AG09309 (cell line): ENCODE measurements around the gene PIK3C2A.
A peak's percentile ranks its signal among the peaks of the same experiment; 100 is the strongest.

Experiments
- DNase-seq: peaks from one replicate; pipeline ENCODE4 v3.0.0-alpha.2; 2010; ENCODE audit warnings: low read depth
- H3K4me3 ChIP-seq: 2 replicates; pipeline ENCODE4 v1.5.1; 2011; ENCODE audit warnings: mild to moderate bottlenecking, low read depth, low read length, moderate library complexity; ENCODE audit not compliant: control insufficient read depth
- TF ChIP-seq, protein P1 (sequence below): IDR thresholded peaks from 2 replicates; pipeline ENCODE4 v1.5.1; 2011; ENCODE audit warnings: mild to moderate bottlenecking, low read depth, low read length, inconsistent platforms; ENCODE audit not compliant: insufficient read depth, control insufficient read depth; ENCODE audit errors: missing control alignments

Gene PIK3C2A, protein sequence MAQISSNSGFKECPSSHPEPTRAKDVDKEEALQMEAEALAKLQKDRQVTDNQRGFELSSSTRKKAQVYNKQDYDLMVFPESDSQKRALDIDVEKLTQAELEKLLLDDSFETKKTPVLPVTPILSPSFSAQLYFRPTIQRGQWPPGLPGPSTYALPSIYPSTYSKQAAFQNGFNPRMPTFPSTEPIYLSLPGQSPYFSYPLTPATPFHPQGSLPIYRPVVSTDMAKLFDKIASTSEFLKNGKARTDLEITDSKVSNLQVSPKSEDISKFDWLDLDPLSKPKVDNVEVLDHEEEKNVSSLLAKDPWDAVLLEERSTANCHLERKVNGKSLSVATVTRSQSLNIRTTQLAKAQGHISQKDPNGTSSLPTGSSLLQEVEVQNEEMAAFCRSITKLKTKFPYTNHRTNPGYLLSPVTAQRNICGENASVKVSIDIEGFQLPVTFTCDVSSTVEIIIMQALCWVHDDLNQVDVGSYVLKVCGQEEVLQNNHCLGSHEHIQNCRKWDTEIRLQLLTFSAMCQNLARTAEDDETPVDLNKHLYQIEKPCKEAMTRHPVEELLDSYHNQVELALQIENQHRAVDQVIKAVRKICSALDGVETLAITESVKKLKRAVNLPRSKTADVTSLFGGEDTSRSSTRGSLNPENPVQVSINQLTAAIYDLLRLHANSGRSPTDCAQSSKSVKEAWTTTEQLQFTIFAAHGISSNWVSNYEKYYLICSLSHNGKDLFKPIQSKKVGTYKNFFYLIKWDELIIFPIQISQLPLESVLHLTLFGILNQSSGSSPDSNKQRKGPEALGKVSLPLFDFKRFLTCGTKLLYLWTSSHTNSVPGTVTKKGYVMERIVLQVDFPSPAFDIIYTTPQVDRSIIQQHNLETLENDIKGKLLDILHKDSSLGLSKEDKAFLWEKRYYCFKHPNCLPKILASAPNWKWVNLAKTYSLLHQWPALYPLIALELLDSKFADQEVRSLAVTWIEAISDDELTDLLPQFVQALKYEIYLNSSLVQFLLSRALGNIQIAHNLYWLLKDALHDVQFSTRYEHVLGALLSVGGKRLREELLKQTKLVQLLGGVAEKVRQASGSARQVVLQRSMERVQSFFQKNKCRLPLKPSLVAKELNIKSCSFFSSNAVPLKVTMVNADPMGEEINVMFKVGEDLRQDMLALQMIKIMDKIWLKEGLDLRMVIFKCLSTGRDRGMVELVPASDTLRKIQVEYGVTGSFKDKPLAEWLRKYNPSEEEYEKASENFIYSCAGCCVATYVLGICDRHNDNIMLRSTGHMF (N-terminal part only)

DNA sequence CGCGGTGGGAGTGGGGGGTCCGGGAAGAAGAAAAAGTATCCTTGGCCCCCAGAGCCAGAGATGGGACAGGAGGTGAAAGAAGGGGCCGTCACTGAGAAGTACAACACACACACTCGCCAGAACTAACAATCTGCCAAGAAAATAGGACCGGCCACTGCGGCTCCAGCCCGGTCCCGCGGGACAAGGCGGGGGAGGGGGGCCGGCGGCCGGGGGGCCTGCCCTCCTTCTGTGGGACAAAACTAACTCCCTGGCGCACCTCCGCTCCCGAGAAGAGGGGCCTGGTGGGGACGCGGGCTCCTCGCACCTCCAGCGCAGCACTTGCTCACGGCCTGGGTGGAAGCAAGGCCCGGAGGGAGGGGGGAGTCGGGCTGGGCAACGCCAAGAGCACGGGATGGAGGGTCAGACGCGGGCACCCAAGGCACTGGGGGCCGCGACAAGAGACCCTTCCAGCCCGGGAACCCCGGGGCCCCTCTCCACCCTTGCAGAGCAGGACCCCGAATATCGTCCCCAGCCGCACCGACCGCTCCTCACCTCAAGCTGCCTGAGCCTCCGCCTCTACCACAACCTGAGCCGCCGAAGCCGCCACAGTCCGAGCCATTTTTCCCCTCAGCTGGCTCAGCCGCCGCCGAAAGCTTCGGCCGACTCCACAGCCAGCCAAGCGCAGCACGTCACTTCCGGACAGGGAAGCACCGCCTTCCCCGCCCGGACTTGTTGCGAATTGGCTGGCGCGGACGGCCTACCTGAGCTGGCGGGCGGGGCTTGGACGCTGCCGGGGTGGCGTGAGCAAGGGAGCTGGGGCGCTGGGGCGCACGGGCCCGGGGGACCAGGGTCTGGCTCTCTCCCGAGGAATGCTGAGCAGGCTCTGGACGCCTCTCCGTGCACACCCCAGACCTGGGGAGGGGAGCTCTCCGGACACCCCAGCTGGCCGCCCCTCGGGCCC, at the start of gene PIK3C2A:
PIK3C2A (minus strand) TSS at position 670 of the 940 bp plus-strand sequence. CDS start 38,245 bp downstream, outside the sequence.
- peak; percentile 54 for DNase-seq
- H3K4me3 ChIP-seq = peak within 1 kb of the TSS; percentile 72
- TF ChIP-seq, protein P1, sequence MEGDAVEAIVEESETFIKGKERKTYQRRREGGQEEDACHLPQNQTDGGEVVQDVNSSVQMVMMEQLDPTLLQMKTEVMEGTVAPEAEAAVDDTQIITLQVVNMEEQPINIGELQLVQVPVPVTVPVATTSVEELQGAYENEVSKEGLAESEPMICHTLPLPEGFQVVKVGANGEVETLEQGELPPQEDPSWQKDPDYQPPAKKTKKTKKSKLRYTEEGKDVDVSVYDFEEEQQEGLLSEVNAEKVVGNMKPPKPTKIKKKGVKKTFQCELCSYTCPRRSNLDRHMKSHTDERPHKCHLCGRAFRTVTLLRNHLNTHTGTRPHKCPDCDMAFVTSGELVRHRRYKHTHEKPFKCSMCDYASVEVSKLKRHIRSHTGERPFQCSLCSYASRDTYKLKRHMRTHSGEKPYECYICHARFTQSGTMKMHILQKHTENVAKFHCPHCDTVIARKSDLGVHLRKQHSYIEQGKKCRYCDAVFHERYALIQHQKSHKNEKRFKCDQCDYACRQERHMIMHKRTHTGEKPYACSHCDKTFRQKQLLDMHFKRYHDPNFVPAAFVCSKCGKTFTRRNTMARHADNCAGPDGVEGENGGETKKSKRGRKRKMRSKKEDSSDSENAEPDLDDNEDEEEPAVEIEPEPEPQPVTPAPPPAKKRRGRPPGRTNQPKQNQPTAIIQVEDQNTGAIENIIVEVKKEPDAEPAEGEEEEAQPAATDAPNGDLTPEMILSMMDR = no peak

DNA sequence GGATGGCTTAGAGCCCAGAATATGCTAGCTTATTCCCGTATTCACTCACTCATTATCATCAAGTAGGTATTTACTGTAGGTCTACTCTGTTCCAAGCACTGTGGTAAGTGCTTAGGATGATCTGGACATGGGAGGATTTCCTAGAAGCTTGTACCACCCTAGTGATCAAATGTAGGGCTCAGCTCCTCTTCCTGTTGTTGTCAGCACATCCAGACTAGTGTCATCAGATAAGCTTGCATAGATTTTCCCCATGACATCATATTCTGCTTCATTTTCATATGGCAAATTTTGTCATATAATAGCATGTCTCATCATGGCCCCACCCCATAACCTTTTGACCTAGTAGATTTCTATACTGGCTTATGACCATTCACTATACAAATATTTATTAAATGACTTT, 49.4 kb upstream of the PIK3C2A start:
- no peak for DNase-seq
- TF ChIP-seq, protein P1 = no peak
- H3K4me3 ChIP-seq = no peak overlapping the region

DNA sequence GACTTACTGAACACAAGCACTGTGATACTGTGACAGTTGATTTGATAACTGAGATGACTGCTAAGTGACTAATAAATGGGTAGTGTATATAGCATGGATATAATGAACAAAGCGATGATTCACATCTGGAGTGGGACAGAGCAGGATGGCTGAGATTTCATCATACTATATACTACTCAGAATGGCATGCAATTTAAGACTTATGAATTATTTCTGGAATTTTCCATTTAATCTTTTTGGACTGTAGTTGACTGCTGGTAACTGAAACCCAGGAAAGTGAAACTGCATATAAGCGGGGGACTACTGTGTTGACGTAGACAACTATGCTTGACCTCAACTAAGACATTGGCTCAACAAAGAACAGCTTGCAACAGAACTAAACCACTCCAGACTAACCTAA, 48.7 kb upstream of the PIK3C2A start:
- DNase-seq = peak; percentile 97
- TF ChIP-seq, protein P1 = no peak
- no peak overlapping the region; the same call in 1 of the 2 replicates for H3K4me3 ChIP-seq

DNA sequence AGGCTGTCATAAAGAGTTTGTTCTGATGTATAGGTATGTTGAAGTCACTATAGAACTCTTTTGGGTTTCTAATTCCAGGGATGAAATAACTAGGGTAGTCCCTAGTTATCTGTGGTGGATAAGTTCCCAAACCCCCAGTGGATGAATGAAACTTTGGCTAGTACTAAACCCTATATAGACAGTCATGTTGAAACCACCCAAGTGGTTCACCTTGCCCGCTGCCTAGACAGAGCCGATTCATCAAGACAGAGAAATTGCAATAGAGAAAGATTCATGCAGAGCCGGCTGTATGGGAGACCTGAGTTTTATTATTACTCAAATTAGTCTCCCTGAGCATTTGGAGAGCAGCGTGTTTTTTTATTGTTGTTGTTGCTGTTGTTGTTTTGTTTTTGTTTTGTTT, 44.9 kb upstream of the PIK3C2A start:
- no peak for DNase-seq
- no peak overlapping the region for H3K4me3 ChIP-seq
- TF ChIP-seq, protein P1 = no peak

DNA sequence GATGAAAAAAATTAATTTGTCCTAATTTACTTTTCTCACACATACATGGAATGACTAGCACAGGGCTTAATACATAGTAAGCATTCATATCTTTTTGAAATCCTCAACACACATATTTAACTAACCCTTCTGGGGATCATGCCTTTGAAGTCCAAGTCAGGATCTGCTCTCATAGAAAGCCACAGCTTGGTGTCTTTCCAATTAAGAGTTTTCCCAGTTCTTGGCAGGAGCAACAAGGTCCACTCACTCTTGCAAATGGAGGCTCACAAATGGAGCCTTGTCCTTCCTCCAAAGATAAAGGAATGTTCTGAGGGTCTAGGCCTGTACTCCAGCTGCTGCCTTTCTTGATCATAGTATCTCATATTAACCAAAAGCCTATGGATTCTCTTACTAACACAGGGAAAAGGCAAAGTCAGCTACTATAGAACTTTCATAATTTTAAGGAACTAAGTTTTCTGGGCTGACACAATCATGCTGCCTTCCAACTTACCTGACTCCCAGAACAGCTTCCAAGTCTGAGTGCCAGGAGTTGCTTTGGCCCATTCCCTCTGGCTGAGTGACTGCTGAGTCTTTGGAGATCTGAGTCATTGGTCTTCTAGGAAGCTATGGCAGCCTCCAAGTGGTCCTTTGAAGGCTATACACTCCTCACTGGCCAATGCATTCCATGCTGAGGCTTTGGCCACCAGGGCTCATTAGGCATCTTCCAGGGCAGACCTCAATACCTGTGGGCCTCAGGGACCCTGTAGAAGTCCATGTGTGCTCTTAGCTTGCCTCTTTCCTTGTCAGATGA, 43.0 kb upstream of the PIK3C2A start:
- H3K4me3 ChIP-seq = no peak overlapping the region
- TF ChIP-seq, protein P1 = no peak
- no peak for DNase-seq
